CD4-positive, alpha-beta memory T cell (primary cell): Measurements from ENCODE around the gene CYP19A1. TPM values are rescaled to one million over a fixed set of nuclear protein-coding genes. Genes with fewer than 3 reads are reported as not detected.
"Not testable (repeated sequence)": the region's sequence is repeated elsewhere in the genome, so short reads cannot be mapped to it uniquely, and the experiment has no call there.

Experiments
- CTCF ChIA-PET: fragments of 350-600 bp; sonication (Branson Sonifier 250); formaldehyde crosslinking; loops from one replicate; lab custom pipeline; 2021; ENCODE audit warnings: inconsistent platforms; ENCODE audit not compliant: partially characterized antibody; lab: Charles Lee
- POLR2A ChIA-PET: fragments of 350-600 bp; sonication (Branson Sonifier 250); formaldehyde crosslinking; loops from one replicate; lab custom pipeline; 2021; ENCODE audit not compliant: partially characterized antibody; lab: Charles Lee
- DNase-seq, 5 donors: peaks; one replicate each; pipeline versions ENCODE4 v3.0.0 to v3.0.0-alpha.2; 2020 to 2022; ENCODE audit warnings: mixed read lengths in 1 of 5
- H3K27ac ChIP-seq: one replicate; pipeline ENCODE4 v1.7.0; 2013; ENCODE audit warnings: low read depth, low read length
- H3K27me3 ChIP-seq: 2 replicates; pipeline ENCODE4 v1.7.0; 2013; ENCODE audit warnings: mild to moderate bottlenecking, low read length, moderate library complexity; ENCODE audit not compliant: insufficient read depth
- H3K36me3 ChIP-seq: 2 replicates; pipeline ENCODE4 v1.7.0; 2013; ENCODE audit warnings: mild to moderate bottlenecking, low read length, moderate library complexity; ENCODE audit not compliant: insufficient read depth
- H3K4me1 ChIP-seq: 2 replicates; pipeline ENCODE4 v1.7.0; 2013; ENCODE audit warnings: mild to moderate bottlenecking, low read length, moderate library complexity; ENCODE audit not compliant: insufficient read depth
- H3K4me3 ChIP-seq, 2 donors: one replicate each; pipeline ENCODE4 v1.7.0; 2013; ENCODE audit warnings: low read length in 2 of 2, mild to moderate bottlenecking in 1 of 2
- H3K9me3 ChIP-seq, 2 donors: one replicate each; pipeline ENCODE4 v1.7.0; 2013; ENCODE audit warnings: low read length in 2 of 2, control low read depth in 1 of 2; ENCODE audit not compliant: control insufficient read depth in 1 of 2
- H3K27ac Mint-ChIP-seq, 7 donors: one replicate each; pipeline ENCODE4 v1.8.0; 2020 to 2021; ENCODE audit warnings: mixed read lengths in 7 of 7, mild to moderate bottlenecking in 6 of 7, inconsistent platforms in 3 of 7, moderate library complexity in 3 of 7
- H3K27me3 Mint-ChIP-seq, 2 donors: one replicate each; pipeline ENCODE4 v1.8.0; 2020 to 2021; ENCODE audit warnings: mixed read lengths in 2 of 2
- H3K36me3 Mint-ChIP-seq, 2 donors: one replicate each; pipeline ENCODE4 v1.8.0; 2020 to 2021; ENCODE audit warnings: mixed read lengths in 2 of 2, inconsistent platforms in 1 of 2, mild to moderate bottlenecking in 1 of 2
- H3K4me1 Mint-ChIP-seq, 4 donors: one replicate each; pipeline ENCODE4 v1.8.0; 2020 to 2021; ENCODE audit warnings: mixed read lengths in 4 of 4, mild to moderate bottlenecking in 1 of 4
- H3K4me3 Mint-ChIP-seq, 8 donors: one replicate each; pipeline ENCODE4 v1.8.0; 2020 to 2021; ENCODE audit warnings: mixed read lengths in 8 of 8, mild to moderate bottlenecking in 7 of 8, moderate library complexity in 6 of 8, inconsistent platforms in 3 of 8
- H3K9me3 Mint-ChIP-seq, 8 donors: one replicate each; pipeline ENCODE4 v1.8.0; 2020 to 2021; ENCODE audit warnings: mixed read lengths in 8 of 8, mild to moderate bottlenecking in 5 of 8, inconsistent platforms in 3 of 8, moderate library complexity in 1 of 8
- intact Hi-C: fragments of 100-400 bp; cut with micrococcal nuclease; formaldehyde crosslinking; loops from one replicate; pipeline ENCODE4 v1.15.1; 2023
- polyA plus RNA-seq, 2 donors: library from polyadenylated mRNA; unstranded; fragments of 300-500 nt; fragmentation: Illumina TruSeq; gene quantifications; one replicate each; pipeline ENCODE4 v1.2.3, GENCODE V29; 2021
- total RNA-seq, 2 experiments: library from RNA; stranded (reverse); gene quantifications; one replicate each; pipeline ENCODE4 v1.2.3, GENCODE V29; 2021

The CYP19A1 gene
- total and polyA plus RNA-seq, 4 experiments from 2014 or later: not detected

DNA sequence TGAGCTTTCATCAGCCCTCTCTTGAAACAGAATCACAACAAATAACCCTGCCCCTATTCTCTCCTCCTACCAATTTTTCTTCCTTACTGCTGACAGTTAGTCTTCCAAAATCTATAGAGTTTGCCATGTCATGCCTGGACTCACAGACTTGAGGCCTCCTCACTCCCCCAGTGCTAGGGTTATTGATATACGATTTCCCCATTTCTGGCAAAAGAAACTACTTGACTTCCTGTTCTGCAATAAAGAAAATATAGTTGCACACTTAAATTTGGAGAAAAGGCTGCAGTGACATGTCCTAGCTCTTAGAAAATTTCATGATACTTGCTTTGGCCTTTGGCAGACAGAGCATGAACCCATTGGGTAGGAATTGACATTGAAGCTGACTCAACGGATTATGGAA lies 75.9 kb downstream of the CYP19A1 start:
- Histone ChIP-seq H3K4me1 (peaks cover 3% of the 10 kb centered on the region), H3K27me3 (no peaks in the 10 kb centered on the region), H3K27ac (no peak overlapping the region), H3K36me3 (no peaks in the 10 kb centered on the region), H3K4me3 (no peak overlapping the region), H3K9me3 (no peaks in the 10 kb centered on the region)
- peaks cover 10 to 18% of the 10 kb centered on the region in 2 donors for H3K27me3 Mint-ChIP-seq
- ChIA-PET CTCF (no interaction called here), POLR2A (no interaction called here)
- intact Hi-C loops: no loop called here
- H3K9me3 Mint-ChIP-seq: peaks cover 0 to 6% (median 1%) of the 10 kb centered on the region in 8 donors
- no peaks in the 10 kb centered on the region for H3K36me3 Mint-ChIP-seq
- H3K4me3 Mint-ChIP-seq: no peak overlapping the region
- no peak for DNase-seq
- H3K4me1 Mint-ChIP-seq: peaks cover 0 to 2% (median 0%) of the 10 kb centered on the region in 4 donors
- no peak overlapping the region for H3K27ac Mint-ChIP-seq

DNA sequence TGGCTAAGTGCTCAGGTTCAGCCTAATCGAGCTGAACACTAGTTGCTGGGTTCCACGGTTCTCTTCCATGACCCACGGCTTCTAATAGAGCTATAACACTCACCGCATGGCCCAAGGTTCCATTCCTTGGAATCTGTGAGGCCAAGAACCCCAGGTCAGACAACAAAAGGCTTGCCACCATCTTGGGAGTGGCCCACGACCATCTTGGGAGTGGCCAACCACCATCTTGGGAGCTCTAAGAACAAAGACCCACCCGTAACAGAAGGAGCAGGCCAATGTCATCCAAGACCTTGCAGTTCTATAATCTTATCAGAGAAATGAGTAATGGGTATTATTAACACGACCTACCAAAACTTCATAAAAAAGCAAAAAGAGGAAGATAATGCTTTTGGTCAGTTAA lies 77.3 kb downstream of the CYP19A1 start:
- H3K9me3 ChIP-seq, H3K36me3 ChIP-seq, POLR2A ChIA-PET, H3K4me1 Mint-ChIP-seq, H3K27me3 ChIP-seq, H3K27ac Mint-ChIP-seq, CTCF ChIA-PET, H3K9me3 Mint-ChIP-seq, H3K4me1 ChIP-seq, intact Hi-C loops, DNase-seq, H3K4me3 Mint-ChIP-seq, H3K36me3 Mint-ChIP-seq, H3K4me3 ChIP-seq, H3K27ac ChIP-seq: not testable (repeated sequence)
- peaks cover 5 to 12% of the 10 kb centered on the region in 2 donors for H3K27me3 Mint-ChIP-seq

DNA sequence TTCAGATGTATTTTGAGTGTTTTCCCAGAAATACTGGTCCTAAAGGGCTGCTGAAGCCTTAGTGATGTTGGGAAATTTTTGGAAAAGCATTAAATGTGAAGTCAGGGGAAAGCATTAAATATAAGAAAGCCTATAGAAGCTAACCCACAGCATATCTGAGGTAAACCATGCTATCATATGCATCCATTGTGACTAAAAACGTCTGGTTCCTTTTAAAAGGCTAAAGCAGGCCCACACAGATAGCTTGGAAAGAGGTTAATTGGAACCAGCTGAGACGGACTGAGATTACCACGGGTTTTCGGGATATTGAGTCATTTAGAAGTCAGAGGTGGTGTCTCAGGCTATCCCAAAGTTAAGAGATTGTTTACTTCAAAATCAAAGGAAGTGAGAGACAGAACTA lies 78.2 kb downstream of the CYP19A1 start:
- H3K36me3 ChIP-seq: no peaks in the 10 kb centered on the region
- Mint-ChIP-seq H3K9me3 (peaks cover 0 to 6% (median 1%) of the 10 kb centered on the region in 8 donors), H3K36me3 (no peaks in the 10 kb centered on the region), H3K4me3 (no peak overlapping the region), H3K27ac (no peak overlapping the region), H3K27me3 (peaks cover 5 to 10% of the 10 kb centered on the region in 2 donors), H3K4me1 (no peaks in the 10 kb centered on the region)
- POLR2A ChIA-PET: no interaction called here
- no peak for DNase-seq
- H3K27ac ChIP-seq: no peak overlapping the region
- no peaks in the 10 kb centered on the region for H3K4me1 ChIP-seq
- H3K4me3 ChIP-seq: no peak overlapping the region
- CTCF ChIA-PET: no interaction called here
- H3K27me3 ChIP-seq: no peaks in the 10 kb centered on the region
- H3K9me3 ChIP-seq: no peaks in the 10 kb centered on the region
- intact Hi-C loops: no loop called here

DNA sequence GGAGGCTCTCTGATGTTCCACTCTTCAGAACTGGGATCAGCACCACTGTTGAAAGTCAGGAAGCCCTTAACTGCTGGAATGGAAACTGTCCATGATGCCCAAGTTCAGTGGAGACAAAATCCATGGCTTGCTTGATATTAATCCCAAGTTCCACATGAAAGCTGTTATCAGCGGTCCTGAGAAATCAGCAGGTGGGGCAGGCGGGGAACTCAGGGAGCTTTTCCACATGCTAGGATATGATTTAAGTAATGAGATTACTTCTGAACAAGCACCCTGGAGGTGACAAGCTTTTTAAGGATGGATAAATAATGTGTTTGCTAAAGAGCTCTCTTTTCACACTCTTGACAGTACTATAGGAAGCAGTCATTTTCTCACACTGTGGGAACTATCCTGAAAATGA lies 82.9 kb downstream of the CYP19A1 start:
- Mint-ChIP-seq H3K9me3 (peaks cover 0 to 2% (median 0%) of the 10 kb centered on the region in 8 donors), H3K27ac (no peak overlapping the region), H3K27me3 (peaks cover 8 to 9% of the 10 kb centered on the region in 2 donors), H3K36me3 (no peaks in the 10 kb centered on the region), H3K4me1 (no peaks in the 10 kb centered on the region), H3K4me3 (no peak overlapping the region)
- H3K4me3 ChIP-seq: no peak overlapping the region
- intact Hi-C loops: no loop called here
- ChIA-PET POLR2A (no interaction called here), CTCF (no interaction called here)
- no peak for DNase-seq
- no peaks in the 10 kb centered on the region for H3K36me3 ChIP-seq
- no peaks in the 10 kb centered on the region for H3K27me3 ChIP-seq
- H3K27ac ChIP-seq: no peak overlapping the region
- H3K4me1 ChIP-seq: no peaks in the 10 kb centered on the region
- no peaks in the 10 kb centered on the region for H3K9me3 ChIP-seq

DNA sequence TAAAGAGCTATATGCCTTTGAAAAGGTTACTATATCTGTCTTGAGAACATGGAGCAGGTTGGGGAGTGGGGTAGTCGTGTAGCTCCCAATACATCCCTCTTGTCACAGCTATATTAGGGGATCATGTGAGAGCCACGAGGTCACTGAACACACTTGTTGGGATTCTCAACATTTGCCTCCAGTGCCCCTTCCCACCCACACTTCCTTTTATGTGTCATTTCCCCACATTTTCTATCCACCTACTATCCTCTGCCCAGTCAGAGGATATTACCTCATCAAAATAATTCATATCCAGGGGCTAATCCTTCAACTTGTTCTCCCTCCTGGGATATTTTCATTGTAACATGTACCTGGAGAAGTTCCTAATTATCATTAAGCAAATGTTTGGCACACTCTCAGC lies 85.0 kb downstream of the CYP19A1 start:
- intact Hi-C loops: no loop called here
- CTCF ChIA-PET: no interaction called here

DNA sequence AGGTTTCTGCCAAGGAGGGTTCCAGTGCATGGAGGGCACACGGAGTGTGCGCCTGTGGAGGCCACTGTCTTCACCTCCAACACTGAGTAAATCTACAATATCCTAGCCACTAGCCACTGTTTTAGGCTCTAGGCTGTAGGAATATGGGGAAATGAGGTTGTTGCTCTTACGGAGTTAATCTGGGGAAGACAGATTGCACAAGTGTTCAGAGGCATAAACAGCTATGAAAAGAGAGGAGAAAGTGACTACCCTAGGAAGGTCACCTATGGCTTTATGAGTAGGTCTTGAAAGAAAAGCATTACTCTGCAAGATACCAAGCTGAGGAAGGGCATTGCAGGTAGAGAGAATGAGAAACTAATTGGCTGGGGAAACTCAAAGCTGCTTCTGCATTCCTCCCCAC lies 85.7 kb downstream of the CYP19A1 start:
- DNase-seq: no peak
- Histone ChIP-seq H3K36me3 (no peaks in the 10 kb centered on the region), H3K9me3 (no peaks in the 10 kb centered on the region), H3K27ac (no peak overlapping the region), H3K4me1 (no peaks in the 10 kb centered on the region), H3K27me3 (no peaks in the 10 kb centered on the region), H3K4me3 (no peak overlapping the region)
- Mint-ChIP-seq H3K4me1 (no peaks in the 10 kb centered on the region), H3K36me3 (no peaks in the 10 kb centered on the region), H3K4me3 (no peak overlapping the region), H3K9me3 (peaks cover 0 to 2% (median 0%) of the 10 kb centered on the region in 8 donors), H3K27me3 (peaks cover 4% of the 10 kb centered on the region in 2 donors), H3K27ac (no peak overlapping the region)
- CTCF ChIA-PET: no interaction called here
- POLR2A ChIA-PET: no interaction called here
- intact Hi-C loops: no loop called here

More for the DNA sequence above, 85.0 kb downstream of the CYP19A1 start:
- Mint-ChIP-seq H3K36me3 (no peaks in the 10 kb centered on the region), H3K27ac (no peak overlapping the region), H3K27me3 (peaks cover 4 to 8% of the 10 kb centered on the region in 2 donors), H3K4me3 (no peak overlapping the region), H3K9me3 (peaks cover 0 to 2% (median 0%) of the 10 kb centered on the region in 8 donors), H3K4me1 (no peaks in the 10 kb centered on the region)
- no peak overlapping the region for H3K27ac ChIP-seq
- H3K4me1 ChIP-seq: no peaks in the 10 kb centered on the region
- H3K9me3 ChIP-seq: no peaks in the 10 kb centered on the region
- no peak for DNase-seq
- POLR2A ChIA-PET: no interaction called here
- H3K27me3 ChIP-seq: no peaks in the 10 kb centered on the region
- H3K36me3 ChIP-seq: no peaks in the 10 kb centered on the region
- no peak overlapping the region for H3K4me3 ChIP-seq

DNA sequence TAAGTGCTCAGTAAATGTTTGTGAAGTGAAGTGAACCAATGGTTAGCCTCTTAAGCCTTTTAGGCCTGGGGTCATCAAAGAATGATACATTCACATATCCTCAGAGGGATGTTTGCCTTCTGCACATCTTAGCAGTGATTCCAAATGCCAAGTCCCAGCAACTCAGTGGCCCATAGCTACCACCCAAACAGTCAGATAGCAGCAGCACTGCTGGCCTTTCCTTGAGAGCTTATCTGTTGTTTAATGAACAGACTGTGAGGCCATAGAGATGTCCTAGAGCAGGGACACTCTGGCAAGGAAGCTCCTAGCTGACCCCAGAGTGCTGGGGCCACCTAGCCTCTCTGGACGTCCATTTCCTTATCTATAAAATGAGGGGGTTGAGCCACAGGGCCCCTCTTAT lies 86.8 kb downstream of the CYP19A1 start:
- Histone ChIP-seq H3K9me3 (no peaks in the 10 kb centered on the region), H3K4me3 (no peak overlapping the region), H3K4me1 (no peaks in the 10 kb centered on the region), H3K27ac (no peak overlapping the region), H3K36me3 (no peaks in the 10 kb centered on the region), H3K27me3 (no peaks in the 10 kb centered on the region)
- ChIA-PET POLR2A (no interaction called here), CTCF (interaction anchor here (1.0 kb wide), 1 partner anchor 88 kb away, joined by 3 read pairs; no protein-coding TSS in a partner anchor)
- Mint-ChIP-seq H3K4me1 (no peaks in the 10 kb centered on the region), H3K9me3 (peaks cover 0 to 2% (median 0%) of the 10 kb centered on the region in 8 donors), H3K27ac (no peak overlapping the region), H3K36me3 (no peaks in the 10 kb centered on the region), H3K4me3 (no peak overlapping the region), H3K27me3 (peaks cover 4 to 8% of the 10 kb centered on the region in 2 donors)
- intact Hi-C loops: no loop called here
- no peak for DNase-seq
